Stomach (tissue), 9 donors: Measurements from ENCODE around the gene DRP2. TPM values are rescaled to one million over a fixed set of nuclear protein-coding genes. Genes with fewer than 3 reads are reported as not detected.

Experiments
- DNase-seq, 2 donors: peaks; one replicate each; pipeline versions ENCODE4 v3.0.0 to v3.0.0-alpha.2; 2013 to 2019
- H3K27ac ChIP-seq, 5 donors: fragments of 200-600 bp in 4 of 5; sonication (generic) in 4 of 5; one replicate each; pipeline ENCODE4 v1.5.1; 2013 to 2019; ENCODE audit warnings: mild to moderate bottlenecking in 1 of 5, moderate library complexity in 1 of 5
- H3K27me3 ChIP-seq, 3 donors: fragments of 200-600 bp; sonication (generic); one replicate each; pipeline ENCODE4 v1.5.1; 2017 to 2019; ENCODE audit warnings: mixed run types in 1 of 3
- H3K36me3 ChIP-seq, 4 donors: fragments of 200-600 bp; sonication (generic); 1 replicate in 3 of 4; 2 replicates in 1 of 4; pipeline ENCODE4 v1.5.1; 2016 to 2019
- H3K4me1 ChIP-seq, 4 donors: fragments of 200-600 bp; sonication (generic); one replicate each; pipeline ENCODE4 v1.5.1; 2016 to 2019
- H3K4me3 ChIP-seq, 4 donors: fragments of 200-600 bp; sonication (generic) in 3 of 4; one replicate each; pipeline ENCODE4 v1.5.1; 2016 to 2019; ENCODE audit warnings: mild to moderate bottlenecking in 1 of 4
- H3K9me3 ChIP-seq, 4 donors: fragments of 200-600 bp; sonication (generic); one replicate each; pipeline ENCODE4 v1.5.1; 2016 to 2019
- CTCF ChIP-seq, 7 experiments: fragments of 450-650 bp in 4 of 7; fragments of 200-600 bp in 3 of 7; sonication (generic) in 3 of 7; IDR thresholded peaks; one replicate each; pipeline ENCODE4 v1.5.1; 2016 to 2019; ENCODE audit warnings: antibody characterized with exemption in 7 of 7, control low read depth in 2 of 7, mild to moderate bottlenecking in 1 of 7
- EP300 ChIP-seq: sonication (generic); formaldehyde crosslinking; IDR thresholded peaks from one replicate; pipeline ENCODE4 v1.6.1; 2017; ENCODE audit warnings: antibody characterized with exemption
- POLR2A ChIP-seq, 4 donors: fragments of 450-650 bp; IDR thresholded peaks; one replicate each; pipeline ENCODE4 v1.6.1; 2016; ENCODE audit warnings: antibody characterized with exemption in 4 of 4, control low read depth in 2 of 4, mild to moderate bottlenecking in 1 of 4, moderate library complexity in 1 of 4
- POLR2AphosphoS5 ChIP-seq, 3 donors: sonication (generic); formaldehyde crosslinking; IDR thresholded peaks; one replicate each; pipeline ENCODE4 v1.6.1; 2016; ENCODE audit warnings: antibody characterized with exemption in 3 of 3
- WGBS, 5 donors: extraction: QIAGEN DNeasy Blood & Tissue Kit in 3 of 5; methylation state at CpG; one replicate each; pipeline versions ENCODE4 v1.1.5 to v1.1.7; 2013 to 2018; 5-methylcytosine and 5-hydroxymethylcytosine counted together
- intact Hi-C: fragments of 100-400 bp; cut with DNase I; formaldehyde crosslinking; loops from one replicate; pipeline ENCODE4 v1.15.1; 2023; ENCODE audit warnings: low total_unique reads
- polyA plus RNA-seq, 3 donors: library from polyadenylated mRNA; stranded (reverse); fragments of 200-250 nt; gene quantifications; one replicate each; pipeline ENCODE4 v1.2.3, GENCODE V29; 2013
- total RNA-seq, 5 donors: library from RNA; depleted of rRNA; stranded (reverse); fragments of >200 nt; gene quantifications; one replicate each; pipeline versions ENCODE4 v1.1.0 to v1.2.3, GENCODE V29; 2014 to 2016
- donor health status: healthy with polysubstance abuse.
- donor health status: Bipolar disorder and iron deficiency.
- donor health status: healthy.

The DRP2 gene
- total and polyA plus RNA-seq, 8 donors, result 0.08 to 1.2 (median 0.61) TPM; not detected in 4

DNA sequence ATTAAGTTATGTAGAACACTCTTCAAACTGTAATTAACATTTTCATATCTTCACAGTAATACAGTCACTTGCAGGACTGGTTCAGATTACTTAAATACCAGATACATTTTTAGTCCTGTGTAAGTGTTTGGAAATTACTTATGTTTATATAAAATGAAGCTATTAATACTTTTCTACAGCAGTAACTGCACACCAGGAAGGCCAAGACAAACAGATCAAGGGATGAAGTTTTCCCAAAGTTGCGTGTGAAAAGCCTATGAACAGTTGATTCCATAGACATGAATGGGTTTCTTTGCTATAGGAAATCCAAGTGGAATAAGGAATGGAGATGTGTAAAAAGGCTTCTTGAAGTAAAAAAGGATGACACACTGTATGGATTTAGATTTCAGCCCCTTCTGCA lies 28.9 kb upstream of the DRP2 start:
- DNase-seq, result no peak
- peaks cover 0 to 10% (median 0%) of the 10 kb centered on the region in 3 donors for H3K27me3 ChIP-seq
- WGBS, 5 donors, result 33 to 83% (median 61%) methylated on average over 1 of the region's 1 CpG
- H3K4me3 ChIP-seq, result no peak overlapping the region
- H3K9me3 ChIP-seq, result peaks cover 0 to 15% (median 7%) of the 10 kb centered on the region in 4 donors
- no peaks in the 10 kb centered on the region for H3K4me1 ChIP-seq
- intact Hi-C loops, result no loop called here
- H3K27ac ChIP-seq, result no peak overlapping the region
- no peaks in the 10 kb centered on the region for H3K36me3 ChIP-seq
- no peak for TF ChIP-seq POLR2A (IDR thresholded peaks at IDR 0.05)
- TF ChIP-seq EP300, result no peak

- Histone ChIP-seq H3K27me3 (peaks cover 0 to 10% (median 0%) of the 10 kb centered on the region in 3 donors), H3K27ac (no peak overlapping the region), H3K36me3 (no peaks in the 10 kb centered on the region), H3K4me1 (no peaks in the 10 kb centered on the region), H3K4me3 (peak overlapping the region; percentile 9 to 35 (median 32)), H3K9me3 (peaks cover 0 to 15% (median 7%) of the 10 kb centered on the region in 4 donors)
- 15 to 46% (median 24%) methylated on average over 2 to 50 of the region's 50 CpGs for WGBS, 5 donors
- TF ChIP-seq CTCF (IDR thresholded peaks at IDR 0.05), result no peak
- TF ChIP-seq EP300, result no peak
- TF ChIP-seq POLR2A (IDR thresholded peaks at IDR 0.05), result no peak
- no peak for TF ChIP-seq POLR2AphosphoS5 (IDR thresholded peaks at IDR 0.05)
- peak; percentile 31 to 54 for DNase-seq
- intact Hi-C loops, result no loop called here
These were observed 28.3 kb upstream of the DRP2 start for GRCh38 chrX:101191217-101191750.

- Histone ChIP-seq H3K4me3 (no peak overlapping the region), H3K4me1 (no peaks in the 10 kb centered on the region), H3K36me3 (no peaks in the 10 kb centered on the region), H3K27ac (no peak overlapping the region), H3K9me3 (peaks cover 0 to 8% (median 3%) of the 10 kb centered on the region in 4 donors), H3K27me3 (peaks cover 0 to 10% (median 0%) of the 10 kb centered on the region in 3 donors)
- TF ChIP-seq POLR2AphosphoS5 (IDR thresholded peaks at IDR 0.05), result no peak
- no peak for TF ChIP-seq POLR2A (IDR thresholded peaks at IDR 0.05)
- no peak for TF ChIP-seq CTCF (IDR thresholded peaks at IDR 0.05)
- no peak for TF ChIP-seq EP300
- 38 to 66% (median 45%) methylated on average over 3 of the region's 3 CpGs for whole genome bisulfite sequencing, 5 donors
- peak in 1 of 2 donors; percentile 13 for DNase-seq
- intact Hi-C loops, result no loop called here
These were observed 24.0 kb upstream of the DRP2 start for GRCh38 chrX:101195442-101196173.

DNA sequence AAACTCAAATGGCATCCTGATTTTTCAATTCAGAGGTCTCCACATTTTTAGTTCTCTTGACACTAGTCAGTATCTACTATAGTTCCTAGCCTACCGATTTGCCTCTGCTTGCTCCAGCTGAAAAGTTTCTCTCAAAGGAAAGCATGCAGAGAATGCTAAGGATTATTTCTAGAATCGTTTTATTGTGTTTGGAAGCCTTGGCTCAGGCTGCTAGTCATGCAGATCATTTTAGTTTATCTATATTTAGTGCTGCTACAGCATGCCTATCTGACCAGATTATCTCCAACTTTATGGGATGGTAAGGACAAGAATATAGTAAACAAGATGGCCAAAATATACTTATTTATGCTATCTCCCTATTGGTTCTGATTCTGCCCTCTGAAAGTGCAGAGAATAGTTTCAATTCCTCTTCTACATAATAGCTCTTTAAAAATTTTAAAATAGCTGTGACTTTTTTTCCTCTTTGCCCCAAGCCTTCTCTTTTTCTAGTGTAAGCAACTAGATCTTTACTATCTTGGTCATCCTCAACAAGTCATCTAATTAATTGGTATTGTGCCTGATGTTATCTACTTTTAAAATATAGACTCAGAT lies 15.7 kb upstream of the DRP2 start:
- H3K4me1 ChIP-seq, result no peaks in the 10 kb centered on the region
- H3K36me3 ChIP-seq, result no peaks in the 10 kb centered on the region
- TF ChIP-seq CTCF (IDR thresholded peaks at IDR 0.05) (no peak), EP300 (no peak), POLR2A (IDR thresholded peaks at IDR 0.05) (no peak)
- intact Hi-C loops, result no loop called here
- DNase-seq, result no peak
- no peaks in the 10 kb centered on the region for H3K9me3 ChIP-seq
- H3K4me3 ChIP-seq, result no peak overlapping the region
- 22 to 41% (median 34%) methylated on average over 2 of the region's 2 CpGs for WGBS, 5 donors
- H3K27ac ChIP-seq, result no peak overlapping the region
- H3K27me3 ChIP-seq, result no peaks in the 10 kb centered on the region
